Keratinocyte (primary cell): ENCODE results near the gene AP1M1. TPM values are rescaled to one million over a fixed set of nuclear protein-coding genes. Genes with fewer than 3 reads are reported as not detected.

Source experiments
- DNase-seq: peaks from one replicate; pipeline ENCODE4 v3.0.0-alpha.2; 2011; ENCODE audit warnings: low read depth, missing footprints, low spot score
- FAIRE-seq: peaks from 2 replicates; lab custom pipeline; 2011; peaks lifted over from hg19 to GRCh38; lab: Jason Lieb, UNC
- H2AFZ ChIP-seq: 2 replicates; pipeline ENCODE4 v1.6.0; 2012; ENCODE audit warnings: low read length, control low read depth, inconsistent platforms; ENCODE audit not compliant: control insufficient read depth
- H3K27ac ChIP-seq: 2 replicates; pipeline ENCODE4 v1.5.1; 2011; ENCODE audit warnings: low read length; ENCODE audit not compliant: control insufficient read depth, insufficient read depth
- H3K27me3 ChIP-seq: 3 replicates; pipeline ENCODE4 v1.6.0; 2011; ENCODE audit warnings: low read length; ENCODE audit not compliant: control insufficient read depth, insufficient read depth; ENCODE audit errors: extremely low read depth
- H3K36me3 ChIP-seq, 2 experiments: 2 replicates in 1 of 2; 3 replicates in 1 of 2; pipeline ENCODE4 v1.5.1; 2011; ENCODE audit warnings: low read length in 2 of 2, mild to moderate bottlenecking in 1 of 2; ENCODE audit not compliant: control insufficient read depth in 2 of 2, insufficient read depth in 2 of 2; ENCODE audit errors: extremely low read depth in 1 of 2
- H3K4me1 ChIP-seq: 3 replicates; pipeline ENCODE4 v1.5.1; 2011; ENCODE audit warnings: low read length; ENCODE audit not compliant: control insufficient read depth, insufficient read depth; ENCODE audit errors: extremely low read depth
- H3K4me2 ChIP-seq: 3 replicates; pipeline ENCODE4 v1.6.0; 2011; ENCODE audit warnings: low read depth, low read length; ENCODE audit not compliant: control insufficient read depth, insufficient read depth; ENCODE audit errors: extremely low read depth
- H3K4me3 ChIP-seq, 3 experiments: fragments of 200-600 bp in 1 of 3; sonication (generic) in 1 of 3; 2 replicates in 2 of 3; 3 replicates in 1 of 3; pipeline ENCODE4 v1.5.1; 2011 to 2016; ENCODE audit warnings: low read length in 3 of 3, mild to moderate bottlenecking in 3 of 3, control low read depth in 2 of 3, inconsistent platforms in 1 of 3, low read depth in 1 of 3, mixed read lengths in 1 of 3, mixed run types in 1 of 3, moderate library complexity in 1 of 3; ENCODE audit not compliant: control insufficient read depth in 2 of 3, insufficient read depth in 2 of 3; ENCODE audit errors: extremely low read depth in 1 of 3
- H3K79me2 ChIP-seq: 2 replicates; pipeline ENCODE4 v1.6.0; 2012; ENCODE audit warnings: low read length; ENCODE audit not compliant: control insufficient read depth, insufficient read depth
- H3K9ac ChIP-seq: 3 replicates; pipeline ENCODE4 v1.6.0; 2011; ENCODE audit warnings: low read length; ENCODE audit not compliant: control insufficient read depth, insufficient read depth; ENCODE audit errors: extremely low read depth
- H3K9me1 ChIP-seq: 3 replicates; pipeline ENCODE4 v1.6.0; 2011; ENCODE audit warnings: low read length; ENCODE audit not compliant: control insufficient read depth, insufficient read depth; ENCODE audit errors: extremely low read depth
- H3K9me3 ChIP-seq: 2 replicates; pipeline ENCODE4 v1.5.1; 2012; ENCODE audit warnings: low read depth, low read length; ENCODE audit not compliant: control insufficient read depth
- H4K20me1 ChIP-seq: 3 replicates; pipeline ENCODE4 v1.6.0; 2011; ENCODE audit warnings: low read length; ENCODE audit not compliant: control insufficient read depth, insufficient read depth; ENCODE audit errors: extremely low read depth
- CTCF ChIP-seq, 3 experiments: IDR thresholded peaks in 1 of 3; conservative IDR thresholded peaks in 1 of 3; optimal IDR thresholded peaks in 1 of 3; 2 replicates in 2 of 3; 3 replicates in 1 of 3; pipeline versions ENCODE3 to v1.5.1; 2011; ENCODE audit warnings: low read length in 3 of 3, mild to moderate bottlenecking in 3 of 3, moderate library complexity in 2 of 3, control low read depth in 1 of 3, inconsistent platforms in 1 of 3; ENCODE audit not compliant: insufficient read depth in 2 of 3; ENCODE audit errors: extremely low read depth in 1 of 3
- EZH2 ChIP-seq: IDR thresholded peaks from one replicate; pipeline ENCODE4 v1.6.1; 2012; ENCODE audit warnings: inconsistent platforms, mild to moderate bottlenecking, low read length, moderate library complexity
- dilution Hi-C: fragments of 300-500 bp; cut with MboI; formaldehyde crosslinking; loops from one replicate; pipeline ENCODE4 v1.7.0; 2020; ENCODE audit warnings: low sequenced_read_pairs; ENCODE audit not compliant: extremely low pct_ligation_motif_present
- polyA plus RNA-seq, 5 experiments: library from polyadenylated mRNA; depleted of rRNA in 3 of 5; stranded (reverse) in 3 of 5; stranded (forward) in 1 of 5; unstranded in 1 of 5; fragments of >200 nt; gene quantifications; 1 replicate in 1 of 5; 2 replicates in 3 of 5; 3 replicates in 1 of 5; pipeline versions ENCODE4 v1.2.1 to v1.2.3, GENCODE V29; 2011 to 2012; ENCODE audit warnings: missing spikeins in 2 of 5, low read depth in 1 of 5, low replicate concordance in 1 of 5

Gene AP1M1
- polyA plus RNA-seq, 1 donor (not counting 4 experiments of a cell fraction or from before 2014, with no cell fraction given) = 27.7 TPM

DNA sequence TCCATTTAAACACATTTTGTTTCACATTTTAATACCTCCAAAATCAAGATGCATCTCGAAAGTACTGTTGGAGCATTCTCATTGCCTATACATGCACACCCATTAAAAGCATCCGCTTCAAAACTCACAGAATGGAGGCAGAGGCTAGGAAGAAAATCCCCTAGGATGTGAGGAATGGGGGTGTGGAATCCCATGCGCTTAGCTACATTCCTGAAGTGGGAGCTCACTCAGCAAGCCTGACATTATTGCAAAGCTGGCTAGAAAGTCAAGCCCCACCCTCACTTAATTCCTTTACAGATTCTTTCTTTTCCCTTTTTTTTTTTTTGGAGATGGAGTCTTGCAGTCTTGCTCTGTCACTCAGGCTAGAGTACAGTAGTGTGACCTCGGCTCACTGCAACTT is 17.1 kb upstream of the AP1M1 start:
- Histone ChIP-seq H3K4me1 (peaks cover 12% of the 10 kb centered on the region), H3K4me2 (peak overlapping the region; percentile 51), H3K79me2 (peaks cover 4% of the 10 kb centered on the region), H4K20me1 (no peaks in the 10 kb centered on the region), H3K9me1 (no peaks in the 10 kb centered on the region), H3K36me3 (no peaks in the 10 kb centered on the region), H3K9ac (no peak overlapping the region), H3K4me3 (no peak overlapping the region), H3K27ac (no peak overlapping the region), H3K27me3 (no peaks in the 10 kb centered on the region), H3K9me3 (no peaks in the 10 kb centered on the region), H2AFZ (peak overlapping the region; percentile 36)
- dilution Hi-C loops = no loop called here
- TF ChIP-seq EZH2 (no peak), CTCF (optimal IDR thresholded peaks at IDR 0.05 in 1 of 3, IDR thresholded peaks at IDR 0.05 in 1 of 3, conservative IDR thresholded peaks at IDR 0.05 in 1 of 3; ENCODE audit: extremely low read depth in 1 of 3, insufficient read depth in 2 of 3, low read length in 3 of 3) (no peak)
- FAIRE-seq = peak; percentile 23
- DNase-seq = no peak

DNA sequence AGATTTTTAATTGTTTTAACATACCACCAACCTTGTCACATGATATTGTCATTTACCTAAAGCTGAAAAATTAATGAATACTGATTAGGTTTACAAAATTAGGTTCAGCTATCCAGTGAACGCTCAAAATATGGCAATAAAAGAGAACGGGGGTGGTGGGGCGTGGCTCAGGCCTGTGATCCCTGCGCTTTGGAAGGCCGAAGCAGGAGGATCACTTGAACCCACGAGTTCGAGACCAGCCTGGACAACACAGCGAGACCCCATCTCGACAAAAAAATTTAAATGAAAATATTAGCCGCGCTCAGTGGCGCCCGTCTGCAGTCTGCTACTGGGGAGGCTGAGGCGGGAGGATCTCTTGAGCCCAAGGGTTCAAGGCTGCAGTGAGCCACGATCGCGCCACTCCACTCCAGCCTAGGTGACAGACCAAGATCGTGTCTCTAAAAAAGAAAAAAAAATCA is 13.0 kb upstream of the AP1M1 start:
- H3K4me1 ChIP-seq = peaks cover 16% of the 10 kb centered on the region
- H3K9me3 ChIP-seq = no peaks in the 10 kb centered on the region
- peak overlapping the region; percentile 80 for H2AFZ ChIP-seq
- H3K27ac ChIP-seq = no peak overlapping the region
- peaks cover 34% of the 10 kb centered on the region for H3K79me2 ChIP-seq
- FAIRE-seq (no peak), DNase-seq (no peak)
- dilution Hi-C loops = no loop called here
- no peaks in the 10 kb centered on the region for H4K20me1 ChIP-seq
- peaks cover 9 to 14% of the 10 kb centered on the region in 2 experiments for H3K36me3 ChIP-seq
- H3K4me2 ChIP-seq = peak overlapping the region; percentile 84
- TF ChIP-seq CTCF (optimal IDR thresholded peaks at IDR 0.05 in 1 of 3, IDR thresholded peaks at IDR 0.05 in 1 of 3, conservative IDR thresholded peaks at IDR 0.05 in 1 of 3; ENCODE audit: extremely low read depth in 1 of 3, insufficient read depth in 2 of 3, low read length in 3 of 3) (no peak), EZH2 (no peak)
- peak overlapping the region; percentile 95 to 97 (median 96) for H3K4me3 ChIP-seq
- H3K9me1 ChIP-seq = no peaks in the 10 kb centered on the region
- H3K9ac ChIP-seq = peak overlapping the region; percentile 93
- H3K27me3 ChIP-seq = no peaks in the 10 kb centered on the region
